Measurements from ENCODE around the gene ARPC1B.

DNA sequence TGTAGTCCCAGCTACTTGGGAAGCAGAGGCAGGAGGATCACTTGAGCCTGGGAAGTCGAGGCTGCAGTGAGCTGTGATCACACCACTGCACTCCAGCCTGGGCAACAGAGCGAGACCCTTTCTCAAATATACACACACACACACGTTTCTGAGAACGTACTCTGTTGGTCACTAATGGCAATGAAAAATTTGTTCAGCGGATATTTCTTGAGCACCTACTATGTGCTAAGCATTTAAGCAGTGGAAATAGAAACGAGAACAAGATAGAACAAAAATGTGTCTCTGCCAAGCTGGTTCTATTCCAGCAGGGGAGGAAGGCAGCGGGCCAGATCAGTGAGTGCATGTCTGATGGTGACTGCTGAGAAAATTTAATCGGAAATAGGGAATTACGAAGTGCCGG is 8.7 kb downstream of the ARPC1B start:
- TF ChIP-seq, protein P1, sequence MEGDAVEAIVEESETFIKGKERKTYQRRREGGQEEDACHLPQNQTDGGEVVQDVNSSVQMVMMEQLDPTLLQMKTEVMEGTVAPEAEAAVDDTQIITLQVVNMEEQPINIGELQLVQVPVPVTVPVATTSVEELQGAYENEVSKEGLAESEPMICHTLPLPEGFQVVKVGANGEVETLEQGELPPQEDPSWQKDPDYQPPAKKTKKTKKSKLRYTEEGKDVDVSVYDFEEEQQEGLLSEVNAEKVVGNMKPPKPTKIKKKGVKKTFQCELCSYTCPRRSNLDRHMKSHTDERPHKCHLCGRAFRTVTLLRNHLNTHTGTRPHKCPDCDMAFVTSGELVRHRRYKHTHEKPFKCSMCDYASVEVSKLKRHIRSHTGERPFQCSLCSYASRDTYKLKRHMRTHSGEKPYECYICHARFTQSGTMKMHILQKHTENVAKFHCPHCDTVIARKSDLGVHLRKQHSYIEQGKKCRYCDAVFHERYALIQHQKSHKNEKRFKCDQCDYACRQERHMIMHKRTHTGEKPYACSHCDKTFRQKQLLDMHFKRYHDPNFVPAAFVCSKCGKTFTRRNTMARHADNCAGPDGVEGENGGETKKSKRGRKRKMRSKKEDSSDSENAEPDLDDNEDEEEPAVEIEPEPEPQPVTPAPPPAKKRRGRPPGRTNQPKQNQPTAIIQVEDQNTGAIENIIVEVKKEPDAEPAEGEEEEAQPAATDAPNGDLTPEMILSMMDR (IDR thresholded peaks at IDR 0.05; ENCODE audit: low read depth, low read length, missing input control): no peak
- no peak for TF ChIP-seq YY1 (IDR thresholded peaks at IDR 0.05)

Data from liver (tissue), 2 donors.